ENCODE data around the gene WDR70.
"Not testable (repeated sequence)": the region's sequence is repeated elsewhere in the genome, so short reads cannot be mapped to it uniquely, and the experiment has no call there.

GRCh38 chr5:37694333-37694732 lies 315.2 kb downstream of the WDR70 start:
- TF ChIP-seq CTCF (conservative IDR thresholded peaks at IDR 0.05; ENCODE audit: low read depth, low read length); EZH2phosphoT487 (IDR thresholded peaks at IDR 0.05; ENCODE audit: borderline replicate concordance, low read length); EZH2 (IDR thresholded peaks at IDR 0.05; ENCODE audit: low read length, unreplicated experiment): not testable (repeated sequence)
